Ishikawa (cell line): Measurements from ENCODE around the gene ARHGAP42.

ENCODE experiments used
- CEBPB ChIP-seq: IDR thresholded peaks from 2 replicates; pipeline ENCODE4 v1.6.1; 2012
- CREB1 ChIP-seq: IDR thresholded peaks from 2 replicates; pipeline ENCODE4 v1.6.1; 2012; ENCODE audit warnings: low read depth
- EGR1 ChIP-seq: IDR thresholded peaks from 2 replicates; pipeline ENCODE4 v1.6.1; 2012
- EP300 ChIP-seq: IDR thresholded peaks from 2 replicates; pipeline ENCODE4 v1.6.1; 2012; ENCODE audit warnings: borderline replicate concordance
- FOXM1 ChIP-seq: IDR thresholded peaks from 2 replicates; pipeline ENCODE4 v1.6.1; 2012; ENCODE audit warnings: low read depth, borderline replicate concordance
- MAX ChIP-seq: IDR thresholded peaks from 2 replicates; pipeline ENCODE4 v1.6.1; 2012
- NFIC ChIP-seq: IDR thresholded peaks from 2 replicates; pipeline ENCODE4 v1.6.1; 2012
- RAD21 ChIP-seq: IDR thresholded peaks from 2 replicates; pipeline ENCODE4 v1.6.1; 2012; ENCODE audit warnings: low read depth
- REST ChIP-seq: IDR thresholded peaks from 2 replicates; pipeline ENCODE4 v1.6.1; 2012; ENCODE audit warnings: low read depth, mild to moderate bottlenecking
- TAF1 ChIP-seq: IDR thresholded peaks from 2 replicates; pipeline ENCODE4 v1.6.1; 2012; ENCODE audit warnings: low read depth, mild to moderate bottlenecking
- TCF12 ChIP-seq: IDR thresholded peaks from 2 replicates; pipeline ENCODE4 v1.6.1; 2012; ENCODE audit warnings: low read depth
- TEAD4 ChIP-seq: IDR thresholded peaks from 2 replicates; pipeline ENCODE4 v1.6.1; 2012
- USF1 ChIP-seq: IDR thresholded peaks from 2 replicates; pipeline ENCODE4 v1.6.1; 2012
- YY1 ChIP-seq: IDR thresholded peaks from 2 replicates; pipeline ENCODE4 v1.6.1; 2012; ENCODE audit warnings: low read depth
- ZBTB7A ChIP-seq: IDR thresholded peaks from 2 replicates; pipeline ENCODE4 v1.6.1; 2012; ENCODE audit warnings: low read depth

Gene ARHGAP42

GRCh38 chr11:100689141-100689540 is 2.1 kb downstream of the ARHGAP42 start:
- TF ChIP-seq TCF12 (no peak), YY1 (no peak), TAF1 (no peak), TEAD4 (no peak), NFIC (no peak), RAD21 (no peak), EP300 (no peak), CREB1 (no peak), CEBPB (no peak), EGR1 (no peak), USF1 (no peak), REST (no peak), ZBTB7A (no peak), FOXM1 (no peak), MAX (no peak)

- TF ChIP-seq MAX, result no peak
- no peak for TF ChIP-seq REST
- no peak for TF ChIP-seq EP300
- TF ChIP-seq EGR1, result no peak
- no peak for TF ChIP-seq TAF1
- no peak for TF ChIP-seq USF1
- TF ChIP-seq TEAD4, result no peak
- no peak for TF ChIP-seq NFIC
- TF ChIP-seq FOXM1, result no peak
- TF ChIP-seq RAD21, result no peak
- TF ChIP-seq TCF12, result no peak
- TF ChIP-seq ZBTB7A, result no peak
- no peak for TF ChIP-seq CEBPB
- TF ChIP-seq YY1, result no peak
- no peak for TF ChIP-seq CREB1
These were observed 5.0 kb downstream of the ARHGAP42 start for GRCh38 chr11:100691896-100692653.

GRCh38 chr11:100695911-100696310 is 8.8 kb downstream of the ARHGAP42 start:
- TF ChIP-seq REST (no peak), MAX (no peak), ZBTB7A (no peak), NFIC (no peak), TCF12 (no peak), YY1 (no peak)

- TF ChIP-seq RAD21 (no peak), TAF1 (no peak), CREB1 (no peak), REST (no peak), USF1 (no peak), EP300 (no peak), MAX (no peak), TEAD4 (no peak), YY1 (no peak), TCF12 (no peak), NFIC (no peak)
These were observed 16.1 kb downstream of the ARHGAP42 start for GRCh38 chr11:100703139-100703538.
